Stimulated activated naive CD8-positive, alpha-beta T cell treated with anti-CD3 and anti-CD28 coated beads, Interleukin-15, amount 100 ng/mL, for 72 hours (primary cell): ENCODE measurements around the gene NACAD.

ENCODE experiments used
- ATAC-seq: fragments of 150-1000 bp; cut with Tn5 transposase; 2 replicates; pipeline ENCODE4 v1.10.0; 2021; ENCODE audit warnings: mild to moderate bottlenecking, moderate library complexity
- DNase-seq, 2 donors: peaks; one replicate each; pipeline ENCODE4 v3.0.0; 2021 to 2022
- H3K27ac Mint-ChIP-seq, 2 donors: one replicate each; pipeline ENCODE4 v1.8.0; 2022; ENCODE audit warnings: mild to moderate bottlenecking in 2 of 2, mixed read lengths in 2 of 2, moderate library complexity in 2 of 2
- H3K27me3 Mint-ChIP-seq: one replicate; pipeline ENCODE4 v1.8.0; 2022; ENCODE audit warnings: mixed read lengths
- H3K4me1 Mint-ChIP-seq: one replicate; pipeline ENCODE4 v1.8.0; 2022; ENCODE audit warnings: mild to moderate bottlenecking, mixed read lengths
- H3K4me3 Mint-ChIP-seq, 2 donors: one replicate each; pipeline ENCODE4 v1.8.0; 2022; ENCODE audit warnings: mild to moderate bottlenecking in 2 of 2, mixed read lengths in 2 of 2, moderate library complexity in 1 of 2
- H3K9me3 Mint-ChIP-seq, 2 donors: one replicate each; pipeline ENCODE4 v1.8.0; 2022; ENCODE audit warnings: mixed read lengths in 2 of 2

Gene NACAD

DNA sequence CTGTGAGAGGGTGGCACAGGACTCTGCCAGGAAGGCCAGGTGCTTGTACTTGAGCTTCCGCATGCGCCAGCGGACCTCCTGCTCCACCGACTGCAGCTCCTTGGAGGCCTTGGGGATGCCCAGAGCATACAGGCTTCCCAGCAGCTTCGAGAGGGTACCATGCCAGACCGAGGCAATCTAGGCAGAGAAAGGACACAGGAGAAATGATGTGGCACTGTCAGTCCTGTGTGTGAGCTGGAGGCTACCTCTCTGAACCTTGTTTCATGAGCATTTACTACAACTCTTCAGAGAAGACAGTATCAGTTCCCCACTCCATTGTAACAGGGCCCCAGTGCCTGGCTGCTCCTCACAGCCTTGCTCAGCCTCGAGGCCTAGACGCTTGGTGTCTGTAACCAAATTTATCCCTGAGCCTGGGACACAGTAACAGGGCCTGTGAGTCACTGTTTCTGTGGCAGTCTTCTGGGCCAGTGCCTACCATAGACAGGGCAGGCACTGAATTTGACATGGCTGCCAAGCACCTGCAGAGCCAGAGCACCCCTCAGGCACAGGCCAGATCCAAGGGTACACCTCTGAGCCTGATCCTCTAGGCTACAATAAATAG is 16.9 kb upstream of the NACAD start:
- H3K9me3 Mint-ChIP-seq = no peaks in the 10 kb centered on the region
- H3K27ac Mint-ChIP-seq = peak overlapping the region; percentile 13 to 27
- no peak for ATAC-seq
- no peaks in the 10 kb centered on the region for H3K27me3 Mint-ChIP-seq
- H3K4me3 Mint-ChIP-seq = no peak overlapping the region
- no peak for DNase-seq
- peaks cover 43% of the 10 kb centered on the region for H3K4me1 Mint-ChIP-seq

DNA sequence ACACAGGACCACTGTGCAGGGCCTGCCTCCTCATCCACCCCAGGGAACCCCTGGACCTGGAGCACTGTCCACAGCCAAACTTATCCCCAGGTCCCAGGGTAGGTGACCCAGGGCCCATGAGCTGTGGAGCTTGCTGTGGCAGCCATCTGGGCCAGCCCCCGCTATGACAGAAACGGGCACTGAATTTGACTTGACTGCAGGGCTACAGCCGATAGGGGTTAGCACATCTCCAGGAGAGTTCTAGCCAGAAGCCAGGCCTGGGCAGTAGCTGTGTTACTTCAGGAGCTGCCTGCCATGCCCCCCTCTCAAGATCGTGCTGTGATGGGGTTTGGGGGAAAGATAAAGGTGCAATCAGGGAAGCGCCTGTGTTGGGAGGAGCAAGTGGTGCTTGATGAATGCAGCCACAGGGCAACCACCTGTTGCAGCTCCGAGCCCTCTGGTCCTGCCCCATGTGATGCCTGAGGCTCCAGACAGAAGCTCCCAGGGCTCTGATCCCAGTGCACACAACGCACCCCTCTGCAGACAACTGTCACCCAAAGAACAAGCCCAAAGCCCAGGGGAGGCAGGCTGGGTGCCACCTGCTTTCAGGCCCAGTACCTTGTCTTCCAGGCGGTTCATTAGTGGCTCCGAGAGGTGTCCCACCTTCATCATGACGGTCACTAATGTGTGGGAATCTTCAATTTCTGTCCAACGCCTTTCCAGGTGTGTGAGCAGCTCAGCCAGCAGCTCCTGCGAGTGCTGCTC is 16.2 kb upstream of the NACAD start:
- ATAC-seq = no peak
- Mint-ChIP-seq H3K4me3 (no peak overlapping the region), H3K27me3 (no peaks in the 10 kb centered on the region), H3K9me3 (no peaks in the 10 kb centered on the region), H3K4me1 (peaks cover 39% of the 10 kb centered on the region), H3K27ac (peak overlapping the region in 1 of 2 donors; percentile 25)
- DNase-seq = no peak

GRCh38 chr7:45103958-45104843 is 15.4 kb upstream of the NACAD start:
- H3K27me3 Mint-ChIP-seq = no peaks in the 10 kb centered on the region
- no peak overlapping the region for H3K4me3 Mint-ChIP-seq
- H3K9me3 Mint-ChIP-seq = no peaks in the 10 kb centered on the region
- peak; percentile 13 for ATAC-seq
- peaks cover 33% of the 10 kb centered on the region for H3K4me1 Mint-ChIP-seq
- no peak overlapping the region for H3K27ac Mint-ChIP-seq
- no peak for DNase-seq

DNA sequence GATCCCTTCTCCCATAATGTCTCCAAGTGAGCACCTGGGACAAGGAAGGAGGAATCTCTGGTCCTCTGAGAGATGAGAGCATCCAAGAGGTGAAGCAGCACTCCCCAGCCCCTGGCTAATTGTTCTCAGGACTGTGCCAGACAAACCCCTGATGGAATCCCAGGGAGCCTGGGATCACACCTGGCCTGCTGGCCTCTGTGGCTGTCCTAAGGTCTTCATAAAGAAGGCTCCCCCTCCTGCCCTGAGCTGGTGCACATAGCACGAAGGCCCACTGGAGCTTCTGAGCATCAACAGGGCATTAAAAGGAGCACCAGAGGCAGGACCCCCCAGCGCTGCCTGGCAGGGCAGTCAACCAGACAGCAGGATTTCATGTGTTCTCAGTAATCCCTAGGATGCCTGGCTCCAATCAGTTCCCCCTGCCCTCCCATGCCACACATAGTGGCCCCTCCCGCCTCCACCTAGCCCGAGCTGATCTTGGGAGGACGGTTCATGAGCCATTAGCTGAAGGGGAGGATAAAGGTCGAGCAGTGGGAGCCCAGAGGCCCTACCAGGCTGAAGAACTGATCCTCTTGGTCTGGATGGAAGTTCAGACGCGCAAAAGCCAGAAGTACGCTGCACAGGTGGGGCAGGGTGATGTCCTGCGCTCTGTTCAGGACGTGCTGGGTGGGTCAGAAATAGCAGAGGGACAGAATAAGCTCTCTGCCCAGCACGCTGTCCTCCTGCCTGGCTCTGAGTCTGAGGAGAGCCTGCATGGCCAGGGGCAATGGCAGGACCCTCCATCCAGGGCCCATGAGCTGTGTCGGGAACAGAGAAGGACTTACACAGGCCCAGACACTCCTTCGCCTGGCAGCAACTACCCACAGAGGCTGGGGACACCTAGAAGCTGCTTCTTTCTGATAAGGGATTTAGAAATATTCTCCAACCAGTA is 14.3 kb upstream of the NACAD start:
- H3K4me1 Mint-ChIP-seq = peaks cover 22% of the 10 kb centered on the region
- ATAC-seq (no peak), DNase-seq (no peak)
- H3K27me3 Mint-ChIP-seq = no peaks in the 10 kb centered on the region
- peak overlapping the region in 1 of 2 donors; percentile 34 for H3K27ac Mint-ChIP-seq
- no peak overlapping the region for H3K4me3 Mint-ChIP-seq
- H3K9me3 Mint-ChIP-seq = no peaks in the 10 kb centered on the region

- Mint-ChIP-seq H3K27ac (no peak overlapping the region), H3K4me3 (no peak overlapping the region), H3K9me3 (no peaks in the 10 kb centered on the region), H3K27me3 (no peaks in the 10 kb centered on the region), H3K4me1 (peaks cover 10% of the 10 kb centered on the region)
- ATAC-seq (no peak), DNase-seq (no peak)
These were observed 13.0 kb upstream of the NACAD start for GRCh38 chr7:45101748-45102147.

GRCh38 chr7:45100761-45101480 is 12.2 kb upstream of the NACAD start:
- no peaks in the 10 kb centered on the region for H3K27me3 Mint-ChIP-seq
- ATAC-seq (no peak), DNase-seq (no peak)
- H3K4me3 Mint-ChIP-seq = no peak overlapping the region
- no peaks in the 10 kb centered on the region for H3K9me3 Mint-ChIP-seq
- H3K4me1 Mint-ChIP-seq = peaks cover 7% of the 10 kb centered on the region
- peak overlapping the region in 1 of 2 donors; percentile 48 for H3K27ac Mint-ChIP-seq

- Mint-ChIP-seq H3K9me3 (no peaks in the 10 kb centered on the region), H3K4me1 (no peaks in the 10 kb centered on the region), H3K27me3 (no peaks in the 10 kb centered on the region), H3K27ac (no peak overlapping the region), H3K4me3 (no peak overlapping the region)
- ATAC-seq (peak; percentile 41), DNase-seq (no peak)
These were observed 11.4 kb upstream of the NACAD start for GRCh38 chr7:45099891-45100760.

GRCh38 chr7:45098983-45099839 is 10.4 kb upstream of the NACAD start:
- H3K27ac Mint-ChIP-seq = no peak overlapping the region
- no peaks in the 10 kb centered on the region for H3K4me1 Mint-ChIP-seq
- ATAC-seq (peak; percentile 39), DNase-seq (no peak)
- H3K4me3 Mint-ChIP-seq = no peak overlapping the region
- H3K9me3 Mint-ChIP-seq = no peaks in the 10 kb centered on the region
- H3K27me3 Mint-ChIP-seq = no peaks in the 10 kb centered on the region

GRCh38 chr7:45092931-45093235 is 4.1 kb upstream of the NACAD start:
- H3K27ac Mint-ChIP-seq = no peak overlapping the region
- peaks cover 9% of the 10 kb centered on the region for H3K27me3 Mint-ChIP-seq
- H3K4me3 Mint-ChIP-seq = no peak overlapping the region
- ATAC-seq (no peak), DNase-seq (no peak)
- peaks cover 10% of the 10 kb centered on the region for H3K4me1 Mint-ChIP-seq
- no peaks in the 10 kb centered on the region for H3K9me3 Mint-ChIP-seq

DNA sequence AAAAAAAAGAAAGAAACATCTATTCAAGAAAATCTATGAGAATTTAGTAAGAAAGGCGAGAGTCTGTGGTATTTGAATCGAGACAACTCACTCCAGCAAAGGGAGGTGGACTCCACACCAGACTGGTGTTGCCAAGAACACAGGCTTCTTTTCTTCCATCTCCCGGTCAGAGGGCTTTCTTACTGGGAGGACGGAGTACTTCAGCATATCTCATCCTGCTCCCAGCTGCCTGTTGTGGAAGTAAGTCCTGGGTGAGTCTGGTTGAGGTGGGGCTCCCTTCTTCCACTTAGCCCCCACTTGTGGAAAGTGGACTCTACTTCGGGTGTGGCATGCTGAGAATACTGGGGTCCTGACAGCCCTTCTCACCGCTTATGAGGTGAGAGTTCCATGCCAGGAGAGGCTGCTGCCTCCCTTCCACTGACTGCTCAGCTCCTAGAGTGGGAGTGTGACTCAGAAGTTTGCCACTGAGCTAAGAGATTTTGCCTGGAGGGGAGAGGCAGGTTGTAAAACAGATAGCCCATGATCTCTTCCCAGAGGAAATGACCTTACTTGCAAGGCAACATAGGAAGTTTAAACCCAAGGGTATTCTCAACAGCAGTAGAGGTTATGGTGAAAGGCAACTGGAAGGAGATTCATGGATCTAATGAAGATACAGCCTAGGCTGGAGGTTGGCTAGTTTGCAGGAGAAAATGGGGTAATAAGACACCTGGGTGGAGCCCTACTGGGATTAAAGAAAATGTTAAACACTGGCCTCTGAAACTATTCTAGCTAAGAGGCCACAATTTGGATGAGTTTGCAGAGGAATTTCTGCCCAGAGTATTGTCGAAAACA is 3.5 kb upstream of the NACAD start:
- ATAC-seq = no peak
- H3K27ac Mint-ChIP-seq = no peak overlapping the region
- no peaks in the 10 kb centered on the region for H3K9me3 Mint-ChIP-seq
- H3K4me3 Mint-ChIP-seq = no peak overlapping the region
- H3K4me1 Mint-ChIP-seq = peaks cover 10% of the 10 kb centered on the region
- DNase-seq = no peak
- H3K27me3 Mint-ChIP-seq = peaks cover 9% of the 10 kb centered on the region

GRCh38 chr7:45089341-45089891 is 647 bp upstream of the NACAD start:
- Mint-ChIP-seq H3K9me3 (no peaks in the 10 kb centered on the region), H3K4me1 (peaks cover 10% of the 10 kb centered on the region), H3K27ac (no peak overlapping the region), H3K4me3 (peak overlapping the region; percentile 84 to 88), H3K27me3 (peaks cover 9% of the 10 kb centered on the region)
- peak; percentile 57 to 77 for DNase-seq
- ATAC-seq = peak; percentile 69

DNA sequence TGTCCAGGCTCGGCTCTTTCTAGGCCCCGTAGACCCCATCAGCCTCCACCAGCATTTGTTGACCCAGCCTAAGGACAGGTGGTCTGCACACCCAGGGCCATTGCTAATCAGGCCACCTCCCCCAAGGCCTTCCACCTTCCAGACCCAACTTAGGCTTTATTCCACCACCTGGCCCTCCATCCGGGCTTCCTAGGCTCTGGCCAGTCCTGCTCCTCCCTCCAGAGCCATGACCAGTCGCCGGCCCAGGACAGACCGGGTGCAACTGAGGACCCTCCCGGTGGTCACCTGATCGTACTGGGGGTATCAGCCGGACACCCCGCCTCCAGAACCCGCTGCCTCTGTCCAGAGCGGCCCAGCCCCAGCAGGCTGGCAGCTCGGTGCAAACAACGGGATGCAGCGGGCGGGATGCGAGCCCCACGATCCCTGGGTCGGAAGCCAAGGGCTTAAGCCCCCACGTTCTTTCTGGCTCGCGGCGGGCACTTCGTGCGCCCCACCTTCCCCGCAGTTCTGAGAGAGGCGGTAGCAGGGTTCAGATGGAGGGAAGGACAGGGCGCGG is 545 bp downstream of the NACAD start:
- H3K27me3 Mint-ChIP-seq = peaks cover 9% of the 10 kb centered on the region
- DNase-seq (no peak), ATAC-seq (no peak)
- H3K4me3 Mint-ChIP-seq = peak overlapping the region; percentile 69 to 72
- peaks cover 10% of the 10 kb centered on the region for H3K4me1 Mint-ChIP-seq
- no peaks in the 10 kb centered on the region for H3K9me3 Mint-ChIP-seq
- no peak overlapping the region for H3K27ac Mint-ChIP-seq
